ENCODE data around the gene SLC44A3.

SLC44A3 gene

DNA sequence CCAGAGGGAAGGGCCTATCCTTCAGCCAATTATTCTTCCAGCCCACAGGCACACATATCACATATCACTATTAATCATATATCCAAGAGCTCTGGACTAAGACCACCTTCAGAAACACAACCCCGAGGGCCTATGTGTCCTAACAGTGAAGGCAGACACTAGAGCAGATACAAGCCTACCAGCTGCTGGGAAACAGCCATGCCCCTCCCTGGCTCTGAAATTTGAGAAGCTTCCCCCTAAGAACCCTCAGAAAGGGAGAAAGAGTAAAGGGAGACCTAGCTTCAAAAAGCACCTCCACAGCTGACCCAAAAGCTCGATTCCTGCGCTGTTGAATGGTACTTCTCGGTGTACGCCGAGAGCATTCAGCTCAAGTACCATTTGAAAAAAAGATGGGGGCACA is 89.3 kb downstream of the SLC44A3 start:
- no peak for DNase-seq

GRCh38 chr1:94912263-94913184 is 92.4 kb downstream of the SLC44A3 start:
- no peak for DNase-seq

- no peak for DNase-seq
These were observed 97.1 kb downstream of the SLC44A3 start for GRCh38 chr1:94917251-94917650.

DNA sequence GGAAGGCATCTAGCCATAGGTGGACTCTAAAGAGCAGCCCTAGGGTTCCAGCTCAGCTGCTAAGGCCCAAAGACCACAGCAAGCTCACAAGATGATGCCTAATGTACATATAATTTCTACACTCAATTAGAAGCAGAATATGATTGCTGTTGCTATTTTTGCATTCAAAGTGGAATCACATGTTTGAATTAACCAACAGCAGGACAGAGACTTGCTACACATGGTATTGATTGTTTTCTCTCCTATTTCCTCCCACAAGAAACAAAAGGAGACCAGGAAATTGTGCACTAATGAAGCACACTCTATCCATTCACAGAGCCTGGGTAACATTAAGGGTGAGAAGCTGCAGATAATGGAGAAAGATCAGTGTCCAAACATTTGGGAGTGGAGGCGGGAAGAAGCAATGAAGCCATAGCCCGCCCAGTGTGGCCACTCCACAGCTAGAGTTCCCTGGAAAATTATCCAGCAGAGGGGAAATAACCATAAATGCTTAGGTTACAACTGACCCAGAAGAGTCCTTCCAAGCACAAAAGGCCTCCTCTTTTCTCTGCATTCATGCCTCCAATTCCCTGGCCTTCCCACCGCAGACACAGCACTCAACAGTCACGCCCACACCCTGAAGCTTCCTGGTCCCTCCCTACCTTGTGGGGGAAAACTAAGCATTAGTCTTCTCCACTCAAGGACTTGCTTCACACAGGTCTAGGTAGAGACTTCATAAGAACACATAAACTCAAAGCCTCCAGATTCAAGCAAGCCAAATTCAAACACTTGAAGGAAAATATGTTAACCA is 99.3 kb downstream of the SLC44A3 start:
- DNase-seq: no peak

DNA sequence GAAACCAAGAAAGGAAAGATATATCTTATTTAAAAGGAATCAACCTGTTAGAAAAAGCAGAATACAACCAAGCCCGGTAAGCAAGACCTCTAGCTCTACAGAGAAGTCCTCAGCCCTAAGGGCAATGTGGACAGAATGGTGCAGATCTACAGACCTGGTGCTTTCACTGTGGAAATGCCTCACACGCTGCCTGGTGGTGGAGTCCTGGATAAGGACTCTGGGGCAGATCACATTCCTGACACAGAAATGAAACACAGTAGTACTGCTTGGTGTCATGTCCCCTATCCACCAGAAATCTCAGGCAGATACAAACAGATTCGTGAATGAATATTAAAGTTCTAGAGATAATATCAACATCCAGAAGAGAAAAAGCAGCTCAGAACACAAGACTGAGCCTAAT is 99.9 kb downstream of the SLC44A3 start:
- DNase-seq: no peak

- DNase-seq: no peak
These were observed 101.8 kb downstream of the SLC44A3 start for GRCh38 chr1:94921977-94922376.

- DNase-seq: no peak
These were observed 102.7 kb downstream of the SLC44A3 start for GRCh38 chr1:94922761-94923331.

- no peak for DNase-seq
These were observed 104.8 kb downstream of the SLC44A3 start for GRCh38 chr1:94925004-94925403.

- peak; percentile 69 to 71 for DNase-seq
These were observed 105.5 kb downstream of the SLC44A3 start for GRCh38 chr1:94925561-94926125.

GRCh38 chr1:94926126-94926914 is 106.2 kb downstream of the SLC44A3 start:
- DNase-seq: peak in 1 of 2 donors; percentile 74

DNA sequence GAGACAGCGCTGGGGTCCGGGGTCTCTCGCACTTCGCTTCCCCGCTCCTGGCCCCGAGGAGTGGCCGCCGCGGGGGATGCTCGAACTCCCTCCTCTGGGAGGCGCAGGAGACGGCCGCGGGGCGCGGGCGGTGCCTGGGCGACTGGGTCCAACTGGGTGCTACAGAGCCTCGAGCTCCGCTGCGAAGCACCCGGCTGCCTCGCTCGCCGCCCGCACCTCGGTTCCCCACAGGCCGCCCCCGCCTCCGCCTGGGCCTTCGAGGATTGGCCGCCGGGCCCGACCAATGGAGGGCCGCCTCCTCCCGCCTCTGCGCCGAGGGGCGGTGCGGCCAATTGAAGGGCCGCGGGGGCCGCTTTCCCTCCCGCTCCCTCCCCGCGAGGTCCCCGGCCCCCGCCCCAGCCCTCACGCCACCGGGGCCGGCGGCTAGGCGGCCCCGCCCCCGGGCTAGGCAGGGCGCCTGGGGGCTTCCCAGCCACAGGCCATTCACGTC is 106.8 kb downstream of the SLC44A3 start, which contains the start of gene CNN3:
TSS of gene CNN3 (minus strand) at position 196 of the 490 bp plus-strand sequence. CDS start 216 bp downstream, outside the sequence.
- DNase-seq: peak; percentile 90 to 93

GRCh38 chr1:94927405-94928175 is 107.4 kb downstream of the SLC44A3 start:
- DNase-seq: peak; percentile 63 to 69

DNA sequence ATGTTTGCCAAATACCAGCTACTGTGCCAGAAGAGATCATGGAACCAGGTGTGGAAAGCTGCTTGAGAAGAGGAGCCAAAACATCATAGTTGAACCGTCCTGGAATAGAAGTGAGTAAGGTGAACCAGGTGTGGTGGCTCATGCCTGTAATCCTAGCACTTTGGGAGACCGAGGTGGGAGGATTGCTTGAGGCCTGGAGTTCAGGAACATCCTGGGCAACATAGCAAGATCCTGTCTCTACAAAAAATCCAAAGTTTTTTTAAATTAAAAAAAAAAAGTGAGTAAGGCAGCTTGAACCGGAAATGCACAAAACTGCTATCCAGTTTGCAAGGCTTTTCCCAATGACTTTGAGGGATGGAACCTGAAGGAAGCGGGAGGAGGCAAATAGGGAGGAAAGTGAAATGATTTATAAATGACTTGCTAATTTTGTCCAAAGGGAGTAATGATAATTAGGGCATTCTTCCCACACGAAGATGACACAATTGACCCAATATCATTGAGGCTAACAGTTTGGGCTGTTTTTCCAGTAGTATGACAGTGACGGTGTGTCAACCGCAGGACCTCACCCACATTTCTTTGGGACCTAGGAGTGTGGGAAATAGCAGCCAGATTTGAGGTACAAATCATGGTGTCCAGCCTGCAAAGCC is 108.3 kb downstream of the SLC44A3 start:
- DNase-seq: no peak

- DNase-seq: no peak
These were observed 109.4 kb downstream of the SLC44A3 start for GRCh38 chr1:94929351-94930217.

DNA sequence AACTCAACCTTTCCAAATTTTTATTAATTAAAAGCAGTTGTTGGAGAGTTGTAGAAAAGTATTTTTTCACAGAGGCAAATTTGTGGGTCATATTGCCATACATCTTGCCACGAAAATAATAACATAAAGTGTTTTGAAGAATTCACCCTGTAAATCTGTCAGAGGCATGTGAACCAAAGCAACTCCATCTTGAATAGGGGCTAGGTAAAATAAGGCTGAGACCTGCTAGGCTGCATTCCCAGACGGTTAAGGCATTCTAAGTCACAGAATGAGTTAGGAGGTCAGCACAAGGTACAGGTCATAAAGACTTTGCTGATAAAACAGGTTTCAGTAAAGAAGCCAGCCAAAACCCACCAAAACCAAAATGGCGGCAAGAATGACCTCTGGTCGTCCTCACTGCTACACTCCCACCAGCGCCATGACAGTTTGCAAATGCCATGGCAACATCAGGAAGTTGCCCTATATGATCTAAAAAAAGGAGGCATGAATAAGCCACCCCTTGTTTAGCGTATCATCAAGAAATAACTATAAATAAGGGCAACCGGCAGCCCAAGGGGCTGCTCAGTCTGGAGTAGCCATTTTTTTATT is 111.2 kb downstream of the SLC44A3 start:
- no peak for DNase-seq

- no peak for DNase-seq
These were observed 114.4 kb downstream of the SLC44A3 start for GRCh38 chr1:94934551-94934950.

DNA sequence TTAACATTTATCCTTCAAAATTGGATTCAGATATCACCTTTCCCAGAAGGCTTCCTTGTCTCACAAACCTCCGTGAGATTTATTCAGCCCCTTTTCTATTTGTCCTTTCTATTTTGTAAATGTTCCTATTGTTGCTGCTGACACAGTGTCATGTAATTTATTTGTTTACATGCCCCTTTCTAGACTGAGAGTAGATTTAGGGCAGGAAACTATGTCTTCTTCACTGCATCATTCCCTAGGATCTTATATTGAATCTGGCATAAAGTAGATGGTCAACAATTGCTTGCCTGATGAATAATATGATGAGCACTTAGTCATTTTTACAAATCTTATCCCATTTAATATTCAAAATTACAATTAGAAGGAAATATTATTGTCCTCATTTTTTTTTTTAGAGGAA is 114.9 kb downstream of the SLC44A3 start:
- no peak for DNase-seq

DNA sequence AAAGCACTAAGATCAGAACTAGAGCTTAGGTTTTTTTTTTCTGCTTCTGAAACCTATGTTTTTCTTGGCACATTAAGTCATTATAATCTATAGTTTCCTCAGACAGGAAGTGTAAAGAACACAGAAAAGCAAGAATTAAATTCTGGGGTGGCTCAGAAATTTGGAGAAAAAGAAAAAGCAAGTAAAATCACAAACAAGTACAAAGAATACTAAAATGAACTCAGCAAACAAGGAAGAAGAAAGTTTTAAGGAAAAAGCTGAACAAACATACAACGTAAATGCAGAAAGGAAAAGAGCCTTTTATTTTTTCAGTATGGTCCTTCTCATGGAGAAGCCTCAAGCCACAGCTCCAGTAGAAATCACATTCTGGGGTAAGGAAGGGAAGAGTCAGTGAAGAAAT is 115.3 kb downstream of the SLC44A3 start:
- no peak for DNase-seq
